GM18508 (cell line): ENCODE measurements around the gene C17orf75.
"Not testable (repeated sequence)": the region's sequence is repeated elsewhere in the genome, so short reads cannot be mapped to it uniquely, and the experiment has no call there.

Experiments
- ATAC-seq: cut with Tn5 transposase; IDR thresholded peaks from one replicate; pipeline ENCODE4 v1.9.1; 2021; ENCODE audit warnings: moderate number of reproducible peaks; ENCODE audit not compliant: insufficient read depth, unreplicated experiment

C17orf75 gene

GRCh38 chr17:32348483-32348800, 6.5 kb upstream of the C17orf75 start:
- no peak for ATAC-seq

GRCh38 chr17:32345951-32346600, 4.1 kb upstream of the C17orf75 start:
- no peak for ATAC-seq

DNA sequence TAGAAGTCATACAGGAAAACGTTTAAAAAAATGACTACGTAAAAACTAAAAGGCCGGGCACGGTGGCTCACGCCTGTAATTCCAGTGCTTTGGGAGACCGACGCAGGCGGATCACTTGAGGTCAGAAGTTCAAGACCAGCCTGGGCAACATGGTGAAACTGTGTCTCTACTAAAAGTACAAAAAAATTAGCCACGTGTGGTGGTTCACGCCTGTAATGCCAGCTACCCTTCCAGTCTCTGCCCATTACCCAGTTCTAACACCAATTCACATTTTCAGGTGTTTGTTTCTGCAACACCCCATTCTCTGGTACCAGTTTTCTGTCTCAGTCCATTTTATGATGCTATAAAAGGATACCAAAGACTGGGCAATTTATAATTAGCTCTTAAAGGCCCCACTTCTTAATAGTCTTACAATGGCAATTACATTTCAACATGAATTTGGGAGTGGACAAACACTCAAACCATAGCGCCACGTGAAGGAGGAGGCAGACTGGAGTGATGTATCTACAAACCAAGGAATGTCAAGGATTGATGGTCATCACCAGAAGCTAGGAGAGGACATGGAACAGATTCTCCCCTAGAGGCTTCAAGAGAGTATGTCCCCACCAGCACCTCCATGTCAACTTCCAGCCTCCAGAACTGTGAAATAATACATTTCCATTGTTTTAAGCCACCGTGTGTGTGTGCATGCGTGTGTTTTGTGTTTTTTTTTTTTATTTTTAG, 791 bp upstream of the C17orf75 start:
- ATAC-seq: no peak

GRCh38 chr17:32341141-32341856, 674 bp downstream of the C17orf75 start:
- ATAC-seq: no peak

DNA sequence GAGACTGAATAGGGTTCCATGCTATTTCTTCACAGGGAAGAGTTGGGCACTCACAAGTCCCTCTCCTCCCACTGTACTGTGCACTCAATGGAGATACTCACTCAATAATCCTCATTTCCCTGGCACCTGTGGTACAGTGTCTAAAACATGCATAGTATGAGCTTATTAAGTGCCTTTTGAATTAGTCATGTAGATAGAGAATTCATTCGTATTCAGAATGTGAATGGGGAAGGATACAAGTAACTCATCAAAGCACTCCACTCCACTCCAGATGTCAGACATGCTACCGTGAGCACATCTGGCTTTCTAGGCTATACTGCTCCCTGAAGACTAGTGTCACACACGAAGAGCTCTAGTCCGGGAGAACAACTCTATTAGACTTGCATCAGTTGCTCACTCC, 6.3 kb downstream of the C17orf75 start:
- ATAC-seq: no peak

GRCh38 chr17:32335046-32335445, 6.9 kb downstream of the C17orf75 start:
- no peak for ATAC-seq

GRCh38 chr17:32333187-32333586, 8.8 kb downstream of the C17orf75 start:
- no peak for ATAC-seq

- ATAC-seq: no peak
Observed at GRCh38 chr17:32331243-32332040, 10.5 kb downstream of the C17orf75 start.

- no peak for ATAC-seq
Observed at GRCh38 chr17:32330147-32330546, 11.8 kb downstream of the C17orf75 start.

- ATAC-seq: no peak
Observed at GRCh38 chr17:32327911-32328310, 14.1 kb downstream of the C17orf75 start.

GRCh38 chr17:32323811-32324491, 18.0 kb downstream of the C17orf75 start:
- no peak for ATAC-seq

GRCh38 chr17:32323046-32323445, 18.9 kb downstream of the C17orf75 start:
- no peak for ATAC-seq

- no peak for ATAC-seq
Observed at GRCh38 chr17:32320847-32321246, 21.1 kb downstream of the C17orf75 start.

GRCh38 chr17:32320080-32320479, 21.9 kb downstream of the C17orf75 start:
- not testable (repeated sequence) for ATAC-seq

- ATAC-seq: no peak
Observed at GRCh38 chr17:32319548-32319905, 22.4 kb downstream of the C17orf75 start.

- no peak for ATAC-seq
Observed at GRCh38 chr17:32318071-32318470, 23.9 kb downstream of the C17orf75 start.

- ATAC-seq: no peak
Observed at GRCh38 chr17:32317353-32317752, 24.6 kb downstream of the C17orf75 start.

DNA sequence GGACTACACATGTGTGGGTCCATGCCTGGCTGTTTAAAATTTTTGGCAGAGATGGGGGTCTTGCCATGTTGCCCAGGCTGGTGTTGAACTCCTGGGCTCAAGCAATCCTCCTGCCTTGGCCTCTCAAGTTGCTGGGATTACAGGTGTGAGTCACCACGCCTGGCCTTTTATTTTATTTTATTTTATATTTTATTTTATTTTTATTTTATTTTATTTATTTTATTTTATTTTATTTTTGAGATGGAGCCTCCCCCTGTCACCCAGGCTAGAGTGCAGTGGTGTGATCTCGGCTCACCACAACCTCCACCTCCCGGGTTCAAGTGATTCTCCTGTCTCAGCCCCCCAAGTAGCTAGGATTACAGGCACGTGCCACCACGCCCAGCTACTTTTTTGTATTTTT, 25.3 kb downstream of the C17orf75 start:
- ATAC-seq: not testable (repeated sequence)

DNA sequence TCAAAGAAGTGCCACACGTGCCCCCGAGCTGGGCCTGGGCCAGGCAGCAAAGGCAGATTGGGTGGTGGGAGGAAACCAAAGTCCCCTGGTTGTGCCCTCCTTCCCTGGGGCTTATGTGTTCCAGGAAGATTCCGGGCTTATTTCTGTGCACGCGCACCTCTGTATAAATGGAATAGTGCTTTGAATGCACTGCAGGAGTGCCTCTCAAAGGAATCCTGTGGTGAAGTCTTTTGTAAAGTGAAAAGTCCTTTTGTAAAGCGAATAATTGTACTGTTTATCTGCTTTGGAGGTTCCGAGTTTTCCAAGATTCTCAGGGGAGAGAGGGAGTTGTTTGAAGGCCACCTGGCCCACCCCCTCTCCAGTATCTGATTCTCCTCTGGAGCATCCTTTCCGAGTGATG, 26.8 kb downstream of the C17orf75 start:
- ATAC-seq: no peak

GRCh38 chr17:32314636-32315035, 27.3 kb downstream of the C17orf75 start:
- no peak for ATAC-seq
